Stimulated activated naive CD8-positive, alpha-beta T cell treated with anti-CD3 and anti-CD28 coated beads, Interleukin-15, Interleukin-2, amounts not matched to agents 100 ng/mL and 50 ng/mL, for 24 hours (primary cell): ENCODE data around the gene HLA-B.
A peak's percentile ranks its signal among the peaks of the same experiment; 100 is the strongest.

Source experiments
- H3K27ac Mint-ChIP-seq: one replicate; pipeline ENCODE4 v1.8.0; 2021; ENCODE audit warnings: mild to moderate bottlenecking, mixed read lengths
- H3K27me3 Mint-ChIP-seq: one replicate; pipeline ENCODE4 v1.8.0; 2021; ENCODE audit warnings: mixed read lengths
- H3K36me3 Mint-ChIP-seq: one replicate; pipeline ENCODE4 v1.8.0; 2021; ENCODE audit warnings: low read depth, mixed read lengths
- H3K4me1 Mint-ChIP-seq: one replicate; pipeline ENCODE4 v1.8.0; 2021; ENCODE audit warnings: low read depth, mixed read lengths
- H3K4me3 Mint-ChIP-seq: one replicate; pipeline ENCODE4 v1.8.0; 2021; ENCODE audit warnings: mild to moderate bottlenecking, mixed read lengths
- H3K9me3 Mint-ChIP-seq: one replicate; pipeline ENCODE4 v1.8.0; 2021; ENCODE audit warnings: mixed read lengths

Gene HLA-B

DNA sequence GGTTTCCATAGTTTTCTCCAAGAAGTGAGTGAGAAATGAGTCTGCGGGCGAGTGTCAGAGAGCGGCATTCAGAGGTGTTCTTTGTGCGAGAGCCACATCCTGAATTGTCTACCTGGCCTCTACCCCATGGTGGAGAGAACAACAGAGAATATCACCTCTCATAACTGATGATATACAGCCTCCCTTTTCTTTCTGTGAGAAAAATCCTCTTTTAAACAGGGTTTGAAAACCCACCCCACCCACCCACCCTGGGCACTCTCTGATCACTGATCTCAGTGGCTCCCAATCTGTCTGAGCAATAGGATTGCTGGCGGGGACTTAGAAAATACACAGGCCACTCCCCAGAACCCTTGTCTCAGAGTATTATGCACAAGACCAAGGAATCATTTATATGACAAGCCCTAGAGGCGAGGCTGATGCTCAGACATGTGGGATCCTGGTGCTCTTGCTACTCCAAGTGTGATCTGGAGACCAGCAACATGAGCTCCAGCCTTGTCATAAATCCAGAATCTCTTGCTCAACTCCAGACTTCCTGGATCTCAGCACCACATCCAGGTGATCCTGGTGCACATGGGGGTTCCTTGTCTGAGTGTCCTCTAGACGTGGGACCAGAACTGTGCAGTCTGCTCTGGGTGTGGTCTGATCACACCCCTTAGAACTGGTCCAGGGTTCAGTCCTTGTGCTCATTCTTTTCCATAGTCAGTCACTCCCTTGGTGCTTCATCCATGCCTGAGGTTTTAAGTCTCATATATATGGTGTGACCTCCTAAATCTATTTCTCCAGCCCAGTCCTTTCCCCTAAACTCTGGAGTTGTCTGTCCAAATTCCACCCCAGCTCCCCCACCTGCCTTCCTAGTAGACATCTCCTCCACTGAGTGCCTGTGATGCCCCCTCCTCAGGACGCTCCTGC is 5.3 kb downstream of the HLA-B start:
- peak overlapping the region; percentile 18 for H3K27ac Mint-ChIP-seq
- no peaks in the 10 kb centered on the region for H3K27me3 Mint-ChIP-seq
- peaks cover 30% of the 10 kb centered on the region for H3K36me3 Mint-ChIP-seq

DNA sequence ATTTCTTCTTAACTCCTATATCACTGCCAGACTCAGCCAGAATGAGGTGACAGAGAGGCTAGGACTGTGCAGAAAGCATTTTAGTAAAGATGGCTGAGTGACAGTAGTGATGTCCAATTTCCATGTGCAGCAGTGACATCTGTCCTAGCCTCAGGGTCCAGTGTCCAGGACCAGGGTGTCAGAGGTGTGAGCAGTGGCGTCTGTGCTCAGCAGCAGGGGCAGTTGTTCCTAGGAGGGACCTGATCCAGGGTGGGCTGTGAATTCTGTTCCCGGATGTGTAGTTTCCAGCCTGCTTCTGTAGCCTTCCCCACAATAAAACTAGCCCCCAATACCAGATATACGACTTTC is 6.0 kb downstream of the HLA-B start:
- no peak overlapping the region for H3K27ac Mint-ChIP-seq
- no peak overlapping the region for H3K4me3 Mint-ChIP-seq
- no peaks in the 10 kb centered on the region for H3K9me3 Mint-ChIP-seq
- no peaks in the 10 kb centered on the region for H3K27me3 Mint-ChIP-seq
- peaks cover 29% of the 10 kb centered on the region for H3K36me3 Mint-ChIP-seq
- H3K4me1 Mint-ChIP-seq, result peaks cover 55% of the 10 kb centered on the region

More for the DNA sequence above, 5.3 kb downstream of the HLA-B start:
- Mint-ChIP-seq H3K4me3 (peak overlapping the region; percentile 12), H3K9me3 (no peaks in the 10 kb centered on the region), H3K4me1 (peaks cover 55% of the 10 kb centered on the region)

DNA sequence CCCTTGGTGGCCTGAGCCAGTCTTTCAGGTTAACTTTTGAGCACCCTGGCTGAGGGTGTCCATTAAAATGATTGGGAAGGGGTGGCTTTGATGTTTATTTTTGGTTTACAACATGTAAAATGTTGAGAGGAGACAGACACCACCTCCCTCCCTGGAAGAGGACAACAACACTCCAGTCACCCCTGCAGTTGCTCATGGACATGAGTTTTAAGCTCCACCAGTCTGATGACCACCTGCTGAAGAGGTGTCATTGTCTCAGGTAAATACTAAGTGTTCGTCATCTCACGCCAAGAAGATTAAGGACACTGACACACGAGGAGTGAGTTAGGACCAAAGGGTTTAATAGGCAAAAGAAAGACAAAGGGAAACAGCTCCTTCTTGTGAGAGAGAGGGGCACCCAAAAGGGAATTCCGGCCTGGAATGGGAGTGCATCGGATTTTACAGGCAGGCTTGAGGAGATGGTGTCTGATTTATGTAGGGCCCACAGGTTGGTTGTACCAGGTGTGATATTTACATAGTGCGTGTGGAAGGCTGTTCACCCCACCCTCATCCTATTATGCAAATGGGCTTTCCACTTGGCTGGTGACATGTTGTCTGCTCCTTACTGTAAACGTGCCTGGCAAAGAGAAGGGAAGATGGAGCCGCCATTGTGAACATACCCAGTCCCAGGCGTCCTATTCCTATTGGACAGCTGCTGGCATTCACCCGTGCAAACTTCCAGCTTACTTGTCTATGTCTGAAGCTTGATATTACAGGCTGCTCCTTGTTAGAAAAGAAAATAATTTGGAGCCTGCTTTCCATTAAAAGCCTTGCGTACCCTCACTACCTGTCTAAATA is 6.6 kb downstream of the HLA-B start:
- Mint-ChIP-seq H3K27me3 (no peaks in the 10 kb centered on the region), H3K4me1 (peaks cover 52% of the 10 kb centered on the region), H3K9me3 (no peaks in the 10 kb centered on the region), H3K36me3 (peaks cover 23% of the 10 kb centered on the region), H3K4me3 (no peak overlapping the region), H3K27ac (no peak overlapping the region)

DNA sequence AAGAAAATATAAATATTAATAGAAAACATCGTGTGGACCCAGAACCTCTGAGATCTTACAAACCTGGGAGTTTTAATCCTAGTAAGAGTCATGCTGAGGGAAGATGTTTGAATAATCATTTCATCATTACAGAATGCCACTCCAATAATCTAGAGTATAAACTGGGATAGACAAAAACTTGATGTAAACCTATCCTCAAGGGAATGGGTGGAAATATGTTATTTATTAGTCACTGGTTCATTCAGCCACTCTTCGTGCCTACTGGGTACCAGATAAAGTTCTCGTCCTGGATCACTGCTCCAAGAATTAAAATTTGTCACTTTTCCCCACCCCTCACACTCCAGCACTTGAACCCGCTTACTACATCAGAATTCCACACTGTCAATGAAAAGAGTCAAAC is 7.7 kb downstream of the HLA-B start:
- Mint-ChIP-seq H3K9me3 (no peaks in the 10 kb centered on the region), H3K36me3 (peaks cover 12% of the 10 kb centered on the region), H3K4me1 (peaks cover 41% of the 10 kb centered on the region), H3K4me3 (no peak overlapping the region), H3K27ac (no peak overlapping the region), H3K27me3 (no peaks in the 10 kb centered on the region)

DNA sequence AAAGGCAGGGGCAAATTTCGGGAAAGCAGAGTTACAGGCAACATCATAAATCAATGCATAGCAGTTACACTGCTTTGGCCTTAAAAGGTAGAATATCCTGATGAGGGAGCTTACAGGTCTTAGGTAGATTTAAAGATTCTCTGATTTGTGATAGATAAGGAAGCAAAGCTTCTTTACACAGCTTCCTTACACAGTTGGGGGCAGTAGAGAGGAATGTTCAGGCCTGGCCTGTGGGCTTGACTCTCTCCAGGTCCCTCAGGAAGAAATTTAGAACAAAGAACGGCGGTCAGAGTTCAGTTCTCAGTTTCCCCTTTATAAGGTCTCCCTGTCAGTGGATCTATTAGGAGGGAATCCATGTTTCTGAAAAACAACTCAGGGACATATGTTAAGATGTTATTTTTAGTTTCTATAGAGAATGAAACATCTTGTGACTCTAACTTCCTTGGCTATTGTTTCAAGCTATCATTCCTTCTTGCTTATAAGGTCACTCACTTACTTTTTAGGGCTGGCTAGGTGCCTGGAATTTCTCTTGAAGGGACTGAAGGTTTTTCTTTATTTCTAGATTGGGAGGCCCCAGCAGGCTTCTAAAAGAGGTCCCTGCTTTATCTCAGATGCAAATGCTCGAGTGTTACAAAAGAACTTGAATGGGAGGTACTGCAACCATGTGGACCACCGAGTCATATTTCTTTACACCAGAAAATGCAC is 11.8 kb downstream of the HLA-B start:
- Mint-ChIP-seq H3K36me3 (no peaks in the 10 kb centered on the region), H3K4me3 (no peak overlapping the region), H3K9me3 (peaks cover 6% of the 10 kb centered on the region), H3K4me1 (peaks cover 7% of the 10 kb centered on the region), H3K27me3 (peaks cover 4% of the 10 kb centered on the region), H3K27ac (no peak overlapping the region)

DNA sequence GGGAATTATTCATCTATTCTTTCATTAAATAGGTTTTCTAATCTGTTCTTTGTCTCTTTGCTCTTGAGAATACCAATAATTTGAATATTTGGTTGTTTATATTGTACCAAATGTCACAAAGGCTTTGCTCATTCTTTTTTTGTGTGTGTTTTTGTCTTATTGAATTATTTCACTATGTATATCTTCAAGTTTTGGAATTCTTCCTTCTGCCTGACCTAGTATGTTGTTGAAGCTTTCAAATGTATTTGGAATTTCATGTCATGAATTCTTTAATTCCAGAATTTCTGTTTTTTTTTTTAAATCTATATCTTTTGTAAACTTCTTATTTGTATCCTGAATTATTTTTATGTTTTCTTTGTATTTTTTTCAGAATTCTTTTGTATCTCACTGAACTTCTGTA is 16.8 kb downstream of the HLA-B start:
- Mint-ChIP-seq H3K27ac (no peak overlapping the region), H3K4me1 (no peaks in the 10 kb centered on the region), H3K27me3 (peaks cover 4% of the 10 kb centered on the region), H3K4me3 (no peak overlapping the region), H3K36me3 (peaks cover 20% of the 10 kb centered on the region), H3K9me3 (peaks cover 45% of the 10 kb centered on the region)

DNA sequence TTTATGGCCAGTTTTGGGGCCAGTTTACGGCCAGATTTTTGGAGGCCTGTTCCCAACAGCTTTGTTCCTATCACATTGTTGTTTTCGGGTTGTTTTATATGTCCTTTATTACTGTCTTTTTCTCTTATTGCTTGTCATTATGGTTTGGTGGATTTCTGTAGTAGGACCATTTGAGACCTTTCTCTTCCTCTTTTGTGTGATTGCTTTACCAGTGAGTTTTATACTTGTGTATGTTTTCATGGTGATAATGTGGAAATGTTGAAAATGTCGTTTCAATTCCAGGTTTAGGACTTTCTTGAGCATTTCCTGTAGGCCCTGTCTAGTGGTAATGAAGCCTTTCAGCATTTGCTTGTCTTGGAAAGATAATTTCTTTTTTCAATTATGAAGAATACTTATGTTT is 17.8 kb downstream of the HLA-B start:
- Mint-ChIP-seq H3K27ac (no peak overlapping the region), H3K36me3 (peaks cover 25% of the 10 kb centered on the region), H3K27me3 (peaks cover 4% of the 10 kb centered on the region), H3K4me3 (no peak overlapping the region), H3K4me1 (no peaks in the 10 kb centered on the region), H3K9me3 (peaks cover 53% of the 10 kb centered on the region)

DNA sequence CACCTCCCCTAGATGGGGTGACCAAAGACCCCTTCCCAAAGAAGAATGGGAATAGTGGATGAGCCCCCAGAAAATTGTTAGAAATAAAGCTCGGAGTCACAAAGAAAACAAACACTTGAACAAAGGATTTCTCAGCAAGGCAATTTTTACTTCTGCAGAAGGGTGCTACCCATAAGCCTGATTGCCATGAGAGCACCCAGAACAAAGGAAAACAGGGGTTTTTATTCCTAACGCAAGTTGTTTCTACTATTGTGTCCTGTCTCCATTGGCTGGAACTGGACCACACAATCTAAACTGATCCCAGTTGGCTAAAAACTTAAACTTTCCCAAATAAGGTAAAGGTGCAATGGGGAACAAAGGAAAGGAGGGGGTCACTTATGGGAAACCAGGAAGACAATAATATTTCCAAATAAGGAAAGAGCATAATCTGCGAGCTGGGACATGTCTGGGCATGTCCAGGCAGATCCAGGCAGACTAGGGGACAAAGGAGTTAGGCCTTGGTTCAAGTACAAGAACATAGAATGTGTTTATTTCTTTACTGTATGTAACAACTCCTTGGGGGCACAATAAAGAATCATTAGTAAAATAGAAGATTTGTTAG is 20.0 kb downstream of the HLA-B start:
- Mint-ChIP-seq H3K27ac (no peak overlapping the region), H3K4me3 (no peak overlapping the region), H3K9me3 (peaks cover 59% of the 10 kb centered on the region), H3K27me3 (peaks cover 4% of the 10 kb centered on the region), H3K4me1 (peaks cover 18% of the 10 kb centered on the region), H3K36me3 (peaks cover 25% of the 10 kb centered on the region)

DNA sequence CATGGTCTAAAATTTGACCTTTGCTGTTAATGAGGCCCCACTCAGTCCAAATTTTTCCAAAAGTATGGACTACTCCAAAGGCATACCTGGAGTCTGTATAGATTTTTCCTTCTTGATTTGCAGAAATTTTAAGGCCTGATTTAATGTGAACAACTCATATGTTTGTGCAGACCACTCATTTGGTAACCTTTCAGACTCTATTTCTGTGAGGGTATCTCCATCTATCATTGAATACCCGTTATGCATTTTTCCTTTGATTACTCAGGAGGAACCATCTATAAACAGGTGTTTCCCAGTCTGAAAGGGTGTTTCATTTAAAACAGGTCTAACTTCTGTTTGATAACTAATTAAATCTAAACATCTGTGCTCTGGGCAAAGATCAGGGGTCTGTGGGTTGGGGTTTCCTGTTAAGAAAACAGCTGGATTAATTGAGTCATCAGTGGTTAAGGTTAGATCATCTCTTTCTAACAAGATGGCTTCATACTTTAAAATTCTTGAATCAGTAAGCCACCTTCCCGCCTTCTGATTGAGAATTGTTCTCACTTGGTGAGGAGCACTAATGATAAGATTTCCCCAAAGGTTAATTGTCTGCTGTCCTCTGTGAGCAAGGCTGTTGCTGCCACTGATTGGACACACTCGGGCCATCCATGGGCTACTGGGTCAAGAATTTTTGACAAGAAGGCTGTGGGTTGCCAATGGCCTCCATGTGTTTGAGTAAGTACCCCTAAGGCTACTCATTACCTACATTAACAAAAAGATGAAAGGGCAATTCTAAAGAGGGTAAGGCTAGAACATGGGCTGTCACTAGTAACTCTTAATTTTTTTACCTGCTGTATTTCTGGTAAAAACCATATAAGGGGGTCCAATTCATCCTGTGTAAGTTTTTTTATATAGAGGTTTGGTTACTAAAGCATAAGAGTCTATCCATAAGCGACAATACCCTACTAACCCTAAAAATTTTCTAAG is 24.1 kb downstream of the HLA-B start:
- Mint-ChIP-seq H3K36me3 (peaks cover 18% of the 10 kb centered on the region), H3K27ac (peak overlapping the region; percentile 67), H3K27me3 (no peaks in the 10 kb centered on the region), H3K4me1 (peaks cover 23% of the 10 kb centered on the region), H3K4me3 (peak overlapping the region; percentile 40), H3K9me3 (peaks cover 47% of the 10 kb centered on the region)

DNA sequence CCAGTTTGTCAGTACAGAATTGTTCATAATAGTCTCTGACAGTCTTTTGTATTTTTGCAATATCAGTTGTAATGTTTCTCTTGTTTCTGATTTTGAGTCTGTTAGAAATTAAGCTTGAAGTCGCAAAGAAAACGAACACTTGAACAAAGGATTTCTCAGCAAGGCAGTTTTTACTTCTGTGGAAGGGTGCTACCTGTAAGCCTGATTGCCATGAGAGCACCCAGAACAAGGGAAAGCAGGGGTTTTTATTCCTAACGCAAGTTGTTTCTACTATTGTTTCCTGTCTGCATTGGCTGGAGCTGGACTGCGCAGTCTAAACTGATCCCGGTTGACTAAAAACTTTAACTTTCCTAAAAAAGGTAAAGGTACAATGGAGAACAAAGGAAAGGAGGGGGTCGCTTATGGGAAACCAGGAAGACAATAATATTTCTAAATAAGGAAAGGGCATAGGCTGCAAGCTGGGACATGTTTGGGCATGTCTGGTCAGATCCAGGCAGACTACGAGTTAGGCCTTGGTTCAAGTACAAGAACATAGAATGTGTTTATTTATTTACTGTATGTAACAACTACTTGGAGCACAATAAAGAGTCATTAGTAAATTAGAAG is 28.5 kb downstream of the HLA-B start:
- Mint-ChIP-seq H3K4me1 (peaks cover 20% of the 10 kb centered on the region), H3K36me3 (peaks cover 8% of the 10 kb centered on the region), H3K9me3 (peaks cover 17% of the 10 kb centered on the region), H3K4me3 (no peak overlapping the region), H3K27ac (no peak overlapping the region), H3K27me3 (peaks cover 8% of the 10 kb centered on the region)

DNA sequence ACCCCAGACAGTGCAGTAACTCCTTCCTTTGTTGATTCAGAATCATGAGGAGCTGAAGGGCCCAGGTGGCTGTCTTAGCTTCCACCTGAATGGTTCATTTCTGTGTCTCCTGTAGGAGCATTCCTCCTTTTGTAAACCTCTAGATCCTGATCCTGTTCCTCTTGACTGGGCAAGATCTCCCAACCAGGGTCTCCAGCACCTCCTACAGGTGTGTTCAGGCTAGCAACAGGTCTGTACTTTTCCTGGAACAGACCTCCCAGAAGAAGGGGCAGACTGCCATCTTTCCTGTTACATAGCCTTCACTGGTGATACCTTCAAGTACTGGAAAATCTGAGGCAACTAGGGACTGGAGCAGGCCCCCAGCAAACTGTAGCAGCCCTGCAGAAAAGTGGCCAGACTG is 35.2 kb downstream of the HLA-B start:
- no peak overlapping the region for H3K4me3 Mint-ChIP-seq
- peaks cover 11% of the 10 kb centered on the region for H3K9me3 Mint-ChIP-seq
- H3K27ac Mint-ChIP-seq, result no peak overlapping the region
- peaks cover 22% of the 10 kb centered on the region for H3K27me3 Mint-ChIP-seq
- H3K36me3 Mint-ChIP-seq, result peaks cover 4% of the 10 kb centered on the region
- H3K4me1 Mint-ChIP-seq, result no peaks in the 10 kb centered on the region

DNA sequence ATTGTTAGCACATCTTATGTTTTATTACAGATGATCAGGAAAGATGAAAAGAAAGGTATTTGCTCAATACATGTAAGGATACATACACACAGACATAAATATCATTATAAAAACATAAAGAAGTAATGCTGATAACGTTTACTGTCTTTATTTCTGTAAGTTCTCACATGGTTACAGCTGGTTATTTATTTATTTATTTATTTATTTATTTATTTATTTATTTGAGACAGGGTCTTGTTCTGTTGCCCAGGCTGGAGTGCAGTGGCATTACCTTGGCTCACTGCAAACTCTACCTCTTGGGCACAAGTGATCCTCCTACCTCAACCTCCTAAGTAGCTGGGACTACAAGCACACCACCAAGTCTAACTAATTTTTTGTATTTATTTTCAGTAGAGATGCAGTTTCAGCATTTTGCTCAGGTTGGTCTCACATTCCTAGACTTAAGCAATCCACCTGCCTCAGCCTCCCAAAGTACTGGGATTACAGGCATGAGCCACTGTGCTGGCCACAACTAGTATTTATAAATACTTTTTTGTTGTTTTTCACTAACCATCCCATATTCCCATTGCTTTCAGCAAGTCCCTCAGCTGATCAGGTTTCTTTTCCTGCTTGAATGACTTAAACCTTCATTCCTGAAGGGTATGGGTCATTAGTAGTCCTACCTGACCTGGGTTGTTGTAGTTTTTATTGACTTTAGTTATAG is 35.8 kb downstream of the HLA-B start:
- Mint-ChIP-seq H3K4me1 (no peaks in the 10 kb centered on the region), H3K9me3 (peaks cover 10% of the 10 kb centered on the region), H3K27me3 (peaks cover 22% of the 10 kb centered on the region), H3K36me3 (peaks cover 4% of the 10 kb centered on the region), H3K27ac (no peak overlapping the region), H3K4me3 (no peak overlapping the region)

DNA sequence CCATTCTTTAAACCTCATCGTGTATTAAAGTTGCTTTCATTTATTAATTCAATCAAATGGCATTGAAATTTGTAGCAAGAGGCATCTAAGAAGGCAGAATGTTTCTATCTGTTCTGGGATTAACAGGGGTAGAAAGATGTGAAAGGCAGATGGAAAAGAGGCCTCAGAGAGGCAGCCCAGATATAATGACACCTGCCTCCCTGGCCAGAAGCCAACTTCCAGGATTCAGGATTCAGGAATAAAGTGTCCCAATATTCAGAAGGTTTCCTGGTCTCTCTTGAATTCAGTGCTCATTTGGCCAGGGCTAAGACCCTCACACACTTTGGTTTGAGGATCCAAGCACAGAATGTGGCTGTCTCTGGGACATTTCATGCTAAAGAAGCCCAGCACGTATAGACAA is 39.9 kb downstream of the HLA-B start:
- Mint-ChIP-seq H3K27me3 (peaks cover 2% of the 10 kb centered on the region), H3K4me1 (no peaks in the 10 kb centered on the region), H3K36me3 (no peaks in the 10 kb centered on the region), H3K9me3 (no peaks in the 10 kb centered on the region), H3K27ac (no peak overlapping the region), H3K4me3 (no peak overlapping the region)
